ENCODE measurements around the gene VANGL1.
"Not testable (repeated sequence)": the region's sequence is repeated elsewhere in the genome, so short reads cannot be mapped to it uniquely, and the experiment has no call there.

The VANGL1 gene

GRCh38 chr1:115630342-115630741 is 11.4 kb upstream of the VANGL1 start:
- no peak for TF ChIP-seq CTCF (conservative IDR thresholded peaks at IDR 0.05; ENCODE audit: low read length)
- no peak for DNase-seq (ENCODE audit: low read depth)
- H3K4me3 ChIP-seq (ENCODE audit: low read length): no peak overlapping the region

- TF ChIP-seq CTCF (conservative IDR thresholded peaks at IDR 0.05; ENCODE audit: low read length): no peak
- H3K4me3 ChIP-seq (ENCODE audit: low read length): no peak overlapping the region
- no peak for DNase-seq (ENCODE audit: low read depth)
Measured at GRCh38 chr1:115632251-115633026, 9.3 kb upstream of the VANGL1 start.

GRCh38 chr1:115633606-115634005 is 8.2 kb upstream of the VANGL1 start:
- not testable (repeated sequence) for DNase-seq (ENCODE audit: low read depth); H3K4me3 ChIP-seq (ENCODE audit: low read length)

GRCh38 chr1:115637247-115637646 is 4.5 kb upstream of the VANGL1 start:
- not testable (repeated sequence) for H3K4me3 ChIP-seq (ENCODE audit: low read length); DNase-seq (ENCODE audit: low read depth)

GRCh38 chr1:115640384-115640783 is 1.4 kb upstream of the VANGL1 start:
- no peak for DNase-seq (ENCODE audit: low read depth)
- no peak overlapping the region for H3K4me3 ChIP-seq (ENCODE audit: low read length)
- no peak for TF ChIP-seq CTCF (conservative IDR thresholded peaks at IDR 0.05; ENCODE audit: low read length)

- peak overlapping the region; percentile 73 for H3K4me3 ChIP-seq (ENCODE audit: low read length)
- no peak; the same call in 1 of the 2 replicates for TF ChIP-seq CTCF (conservative IDR thresholded peaks at IDR 0.05; ENCODE audit: low read length)
Measured at GRCh38 chr1:115642168-115643072, 650 bp downstream of the VANGL1 start.

GRCh38 chr1:115643225-115643624 is 1.5 kb downstream of the VANGL1 start:
- no peak for DNase-seq (ENCODE audit: low read depth)
- no peak for TF ChIP-seq CTCF (conservative IDR thresholded peaks at IDR 0.05; ENCODE audit: low read length)
- peak overlapping the region; percentile 73 for H3K4me3 ChIP-seq (ENCODE audit: low read length)

More at GRCh38 chr1:115642168-115643072, 650 bp downstream of the VANGL1 start:
- DNase-seq (ENCODE audit: low read depth): peak; percentile 34

GRCh38 chr1:115643666-115644065 is 1.9 kb downstream of the VANGL1 start:
- no peak for TF ChIP-seq CTCF (conservative IDR thresholded peaks at IDR 0.05; ENCODE audit: low read length)
- no peak for DNase-seq (ENCODE audit: low read depth)
- no peak overlapping the region; the same call in 1 of the 2 replicates for H3K4me3 ChIP-seq (ENCODE audit: low read length)

Measured in AG10803 (cell line).